ENCODE measurements around the gene USP11. TPM values are rescaled to one million over a fixed set of nuclear protein-coding genes. Genes with fewer than 3 reads are reported as not detected.

USP11 gene
- total RNA-seq, 1 donor from 2014 or later, result 190 TPM

DNA sequence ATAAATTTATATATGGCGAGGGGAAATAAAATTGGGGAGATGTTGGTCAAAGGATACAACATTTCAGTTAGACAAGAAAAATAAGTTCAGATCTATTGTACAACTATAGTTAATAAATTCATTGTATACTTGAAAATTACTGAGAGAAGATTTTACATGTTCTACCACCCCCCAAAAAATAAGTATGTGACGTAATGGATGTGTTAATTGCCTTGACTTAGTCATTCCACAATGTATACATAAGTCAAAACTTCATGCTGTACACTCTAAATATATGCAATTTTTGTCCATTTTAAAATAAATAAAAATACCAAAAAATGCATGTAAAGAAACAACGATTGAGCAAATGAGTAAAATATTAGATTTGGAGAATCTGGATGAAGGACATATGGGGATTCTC lies 1.8 kb downstream of the USP11 start:
- peaks cover 3% of the 10 kb centered on the region for H3K9me3 Mint-ChIP-seq (ENCODE audit: unreplicated experiment)
- H3K4me1 Mint-ChIP-seq (ENCODE audit: low read depth, unreplicated experiment), result peaks cover 6% of the 10 kb centered on the region
- no peaks in the 10 kb centered on the region for H3K36me3 Mint-ChIP-seq (ENCODE audit: unreplicated experiment)
- no peak for TF ChIP-seq CTCF (IDR thresholded peaks at IDR 0.05; ENCODE audit: partially characterized antibody, unreplicated experiment)
- peak overlapping the region; percentile 99 for H3K4me3 Mint-ChIP-seq (ENCODE audit: unreplicated experiment)
- peaks cover 3% of the 10 kb centered on the region for H3K27me3 Mint-ChIP-seq (ENCODE audit: unreplicated experiment)
- H3K27ac Mint-ChIP-seq (ENCODE audit: unreplicated experiment), result peak overlapping the region; percentile 70
- DNase-seq, result no peak

GRCh38 chrX:47235691-47236103 lies 2.9 kb downstream of the USP11 start:
- peaks cover 3% of the 10 kb centered on the region for H3K9me3 Mint-ChIP-seq (ENCODE audit: unreplicated experiment)
- no peaks in the 10 kb centered on the region for H3K36me3 Mint-ChIP-seq (ENCODE audit: unreplicated experiment)
- peak overlapping the region; percentile 34 for H3K27ac Mint-ChIP-seq (ENCODE audit: unreplicated experiment)
- H3K4me1 Mint-ChIP-seq (ENCODE audit: low read depth, unreplicated experiment), result peaks cover 6% of the 10 kb centered on the region
- peak overlapping the region; percentile 47 for H3K4me3 Mint-ChIP-seq (ENCODE audit: unreplicated experiment)
- no peak for DNase-seq
- H3K27me3 Mint-ChIP-seq (ENCODE audit: unreplicated experiment), result peaks cover 3% of the 10 kb centered on the region
- TF ChIP-seq CTCF (IDR thresholded peaks at IDR 0.05; ENCODE audit: partially characterized antibody, unreplicated experiment), result no peak

DNA sequence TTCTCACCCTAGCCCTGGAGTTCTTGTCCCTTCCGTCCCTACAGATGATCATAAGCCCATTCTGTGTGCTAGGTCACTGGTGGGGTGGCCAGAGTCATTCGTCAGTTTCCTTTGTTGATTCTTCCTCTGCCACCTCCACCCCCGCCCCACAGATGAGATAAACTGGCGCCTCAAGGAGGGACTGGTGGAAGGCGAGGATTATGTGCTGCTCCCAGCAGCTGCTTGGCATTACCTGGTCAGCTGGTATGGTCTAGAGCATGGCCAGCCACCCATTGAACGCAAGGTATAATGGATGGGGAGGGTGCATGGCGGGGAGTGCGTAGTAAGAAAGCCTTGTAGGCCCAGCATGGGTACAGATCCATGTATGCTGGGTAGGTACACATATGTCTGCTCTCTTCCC lies 6.4 kb downstream of the USP11 start:
- Mint-ChIP-seq H3K27ac (ENCODE audit: unreplicated experiment) (no peak overlapping the region), H3K36me3 (ENCODE audit: unreplicated experiment) (peaks cover 4% of the 10 kb centered on the region), H3K4me1 (ENCODE audit: low read depth, unreplicated experiment) (peaks cover 11% of the 10 kb centered on the region), H3K4me3 (ENCODE audit: unreplicated experiment) (no peak overlapping the region), H3K9me3 (ENCODE audit: unreplicated experiment) (no peaks in the 10 kb centered on the region), H3K27me3 (ENCODE audit: unreplicated experiment) (peaks cover 3% of the 10 kb centered on the region)
- no peak for DNase-seq
- TF ChIP-seq CTCF (IDR thresholded peaks at IDR 0.05; ENCODE audit: partially characterized antibody, unreplicated experiment), result no peak

GRCh38 chrX:47239898-47240545 lies 7.2 kb downstream of the USP11 start:
- no peak overlapping the region for H3K27ac Mint-ChIP-seq (ENCODE audit: unreplicated experiment)
- H3K4me1 Mint-ChIP-seq (ENCODE audit: low read depth, unreplicated experiment), result peaks cover 14% of the 10 kb centered on the region
- no peak for TF ChIP-seq CTCF (IDR thresholded peaks at IDR 0.05; ENCODE audit: partially characterized antibody, unreplicated experiment)
- H3K9me3 Mint-ChIP-seq (ENCODE audit: unreplicated experiment), result no peaks in the 10 kb centered on the region
- peaks cover 3% of the 10 kb centered on the region for H3K27me3 Mint-ChIP-seq (ENCODE audit: unreplicated experiment)
- H3K36me3 Mint-ChIP-seq (ENCODE audit: unreplicated experiment), result peaks cover 4% of the 10 kb centered on the region
- no peak for DNase-seq
- H3K4me3 Mint-ChIP-seq (ENCODE audit: unreplicated experiment), result no peak overlapping the region

- peaks cover 10% of the 10 kb centered on the region for H3K4me1 Mint-ChIP-seq (ENCODE audit: low read depth, unreplicated experiment)
- peaks cover 4% of the 10 kb centered on the region for H3K36me3 Mint-ChIP-seq (ENCODE audit: unreplicated experiment)
- H3K27ac Mint-ChIP-seq (ENCODE audit: unreplicated experiment), result no peak overlapping the region
- no peak for DNase-seq
- no peak overlapping the region for H3K4me3 Mint-ChIP-seq (ENCODE audit: unreplicated experiment)
- no peaks in the 10 kb centered on the region for H3K9me3 Mint-ChIP-seq (ENCODE audit: unreplicated experiment)
- H3K27me3 Mint-ChIP-seq (ENCODE audit: unreplicated experiment), result peaks cover 3% of the 10 kb centered on the region
- no peak for TF ChIP-seq CTCF (IDR thresholded peaks at IDR 0.05; ENCODE audit: partially characterized antibody, unreplicated experiment)
Measured at GRCh38 chrX:47240619-47241018, 7.8 kb downstream of the USP11 start.

Data from glutamatergic neuron (in vitro differentiated cells).